ENCODE data around the gene HLA-B.
"Not testable (repeated sequence)": the region's sequence is repeated elsewhere in the genome, so short reads cannot be mapped to it uniquely, and the experiment has no call there.

The HLA-B gene

DNA sequence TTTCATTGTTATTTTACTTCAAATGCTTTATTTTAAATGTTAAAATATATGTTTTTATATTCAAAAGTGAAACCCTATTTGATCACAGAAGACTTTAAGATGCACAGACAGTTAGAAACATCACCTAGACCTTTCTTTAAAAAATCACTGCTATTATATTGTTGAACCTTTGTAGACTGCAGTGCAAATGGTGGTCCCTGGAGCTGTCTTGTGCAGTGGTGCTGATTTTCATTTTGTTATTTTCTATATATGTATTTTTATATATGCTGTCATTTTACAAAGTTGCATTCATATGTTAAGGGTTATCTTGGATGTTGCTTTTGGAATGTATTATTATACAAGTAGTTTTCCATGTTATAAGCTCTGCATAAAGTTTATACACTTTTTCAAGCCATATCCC lies 18.7 kb upstream of the HLA-B start:
- CTCF ChIA-PET = interaction anchor here (0.5 to 4.9 kb wide), 8 partner anchors 9 to 469 kb away, joined by 3 to 42 read pairs (median 6); no protein-coding TSS in a partner anchor
- Histone ChIP-seq H3K4me3 (ENCODE audit: low read depth, low read length) (no peak overlapping the region), H3K4me1 (ENCODE audit: control insufficient read depth, insufficient read depth, low read length) (no peaks in the 10 kb centered on the region), H3K27ac (ENCODE audit: extremely low read depth, low read depth, low read length) (no peak overlapping the region), H3K9me3 (ENCODE audit: control insufficient read depth, insufficient read depth, low read depth, low read length) (no peaks in the 10 kb centered on the region), H3K36me3 (ENCODE audit: control insufficient read depth in 2 of 2, insufficient read depth in 1 of 2, low read length in 2 of 2) (no peaks in the 10 kb centered on the region)
- TF ChIP-seq ZNF16 (tag by site-specific recombination; IDR thresholded peaks at IDR 0.05; ENCODE audit: low read depth) (no peak), TSHZ1 (tag by site-specific recombination; IDR thresholded peaks at IDR 0.05; ENCODE audit: borderline replicate concordance) (no peak), ZNF37A (tag by site-specific recombination; IDR thresholded peaks at IDR 0.05) (no peak), ZBTB49 (tag by site-specific recombination; IDR thresholded peaks at IDR 0.05; ENCODE audit: low read depth) (no peak), FEZF1 (tag by site-specific recombination; IDR thresholded peaks at IDR 0.05) (no peak), ZNF776 (tag by site-specific recombination; IDR thresholded peaks at IDR 0.05; ENCODE audit: borderline replicate concordance) (no peak), ZNF274 (IDR thresholded peaks at IDR 0.05; ENCODE audit: low read length) (no peak), ZNF274 (tag by site-specific recombination; IDR thresholded peaks at IDR 0.05; ENCODE audit: borderline replicate concordance) (no peak)
- TF ChIP-seq, protein P1, sequence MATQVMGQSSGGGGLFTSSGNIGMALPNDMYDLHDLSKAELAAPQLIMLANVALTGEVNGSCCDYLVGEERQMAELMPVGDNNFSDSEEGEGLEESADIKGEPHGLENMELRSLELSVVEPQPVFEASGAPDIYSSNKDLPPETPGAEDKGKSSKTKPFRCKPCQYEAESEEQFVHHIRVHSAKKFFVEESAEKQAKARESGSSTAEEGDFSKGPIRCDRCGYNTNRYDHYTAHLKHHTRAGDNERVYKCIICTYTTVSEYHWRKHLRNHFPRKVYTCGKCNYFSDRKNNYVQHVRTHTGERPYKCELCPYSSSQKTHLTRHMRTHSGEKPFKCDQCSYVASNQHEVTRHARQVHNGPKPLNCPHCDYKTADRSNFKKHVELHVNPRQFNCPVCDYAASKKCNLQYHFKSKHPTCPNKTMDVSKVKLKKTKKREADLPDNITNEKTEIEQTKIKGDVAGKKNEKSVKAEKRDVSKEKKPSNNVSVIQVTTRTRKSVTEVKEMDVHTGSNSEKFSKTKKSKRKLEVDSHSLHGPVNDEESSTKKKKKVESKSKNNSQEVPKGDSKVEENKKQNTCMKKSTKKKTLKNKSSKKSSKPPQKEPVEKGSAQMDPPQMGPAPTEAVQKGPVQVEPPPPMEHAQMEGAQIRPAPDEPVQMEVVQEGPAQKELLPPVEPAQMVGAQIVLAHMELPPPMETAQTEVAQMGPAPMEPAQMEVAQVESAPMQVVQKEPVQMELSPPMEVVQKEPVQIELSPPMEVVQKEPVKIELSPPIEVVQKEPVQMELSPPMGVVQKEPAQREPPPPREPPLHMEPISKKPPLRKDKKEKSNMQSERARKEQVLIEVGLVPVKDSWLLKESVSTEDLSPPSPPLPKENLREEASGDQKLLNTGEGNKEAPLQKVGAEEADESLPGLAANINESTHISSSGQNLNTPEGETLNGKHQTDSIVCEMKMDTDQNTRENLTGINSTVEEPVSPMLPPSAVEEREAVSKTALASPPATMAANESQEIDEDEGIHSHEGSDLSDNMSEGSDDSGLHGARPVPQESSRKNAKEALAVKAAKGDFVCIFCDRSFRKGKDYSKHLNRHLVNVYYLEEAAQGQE (tag by site-specific recombination; IDR thresholded peaks at IDR 0.05) = peak; percentile 48; the same call in 1 of the 2 replicates
- POLR2A ChIA-PET = no interaction called here

DNA sequence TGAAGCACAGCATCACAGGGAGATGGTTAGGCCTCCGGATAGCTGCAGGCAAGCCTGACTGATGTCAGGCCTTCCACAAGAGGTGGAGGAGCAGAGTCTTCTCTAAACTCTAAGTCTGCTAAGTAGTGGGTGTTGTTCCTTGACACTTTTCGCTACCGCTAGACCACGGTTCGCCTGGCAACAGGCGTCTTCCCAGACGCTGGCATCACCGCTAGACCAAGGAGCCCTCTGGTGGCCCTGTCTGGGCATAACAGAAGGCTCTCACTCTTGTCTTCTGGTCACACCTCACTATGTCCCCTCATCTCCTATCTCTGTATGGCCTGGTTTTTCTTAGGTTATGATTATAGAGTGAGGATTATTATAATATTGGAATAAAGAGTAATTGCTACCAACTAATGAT lies 17.1 kb upstream of the HLA-B start:
- H3K4me1 ChIP-seq (ENCODE audit: control insufficient read depth, insufficient read depth, low read length); H3K9me3 ChIP-seq (ENCODE audit: control insufficient read depth, insufficient read depth, low read depth, low read length); H3K36me3 ChIP-seq (ENCODE audit: control insufficient read depth in 2 of 2, insufficient read depth in 1 of 2, low read length in 2 of 2); H3K27ac ChIP-seq (ENCODE audit: extremely low read depth, low read depth, low read length); POLR2A ChIA-PET; H3K4me3 ChIP-seq (ENCODE audit: low read depth, low read length): not testable (repeated sequence)
- TF ChIP-seq SCRT2 (tag by site-specific recombination; IDR thresholded peaks at IDR 0.05) (peak; percentile 96), SCRT1 (tag by site-specific recombination; IDR thresholded peaks at IDR 0.05; ENCODE audit: borderline replicate concordance) (peak; percentile 82; the same call in 1 of the 2 replicates), ZNF654 (tag by site-specific recombination; IDR thresholded peaks at IDR 0.05; ENCODE audit: low read depth) (peak; percentile 66)
- CTCF ChIA-PET = interaction anchor here (0.6 to 4.9 kb wide), 18 partner anchors 7 to 1058 kb away, joined by 3 to 42 read pairs (median 4); partner anchors contain the start of gene PSORS1C2

All from HEK293 (cell line).